NCI-H187 (cell line): ENCODE results near the gene C14orf180.
"Not testable (repeated sequence)": the region's sequence is repeated elsewhere in the genome, so short reads cannot be mapped to it uniquely, and the experiment has no call there.

Experiments
- DNase-seq, 2 experiments: peaks; one replicate each; lab custom pipeline; 2025; lab: John Stamatoyannopoulos, UW

Gene C14orf180

DNA sequence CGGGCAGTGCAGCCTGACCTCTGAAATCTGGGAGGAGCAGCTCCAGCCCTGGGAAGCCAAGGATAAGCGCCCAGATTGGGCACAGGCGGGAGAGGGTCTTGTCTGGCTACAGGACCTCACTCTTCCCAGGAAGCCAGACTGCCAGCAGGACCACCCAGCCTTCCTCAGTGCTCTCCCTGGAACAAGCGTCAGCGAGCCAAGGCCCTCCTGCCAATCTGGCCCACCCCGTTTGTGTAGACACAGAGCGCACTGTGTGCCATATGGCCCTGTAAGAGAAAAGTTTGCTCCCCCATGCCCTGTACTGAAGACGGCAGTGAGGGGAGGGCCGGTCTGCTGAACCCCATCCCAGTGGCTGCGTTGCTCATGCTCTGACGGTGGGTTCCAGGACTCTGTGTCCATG lies 1.2 kb upstream of the C14orf180 start:
- DNase-seq = no peak

DNA sequence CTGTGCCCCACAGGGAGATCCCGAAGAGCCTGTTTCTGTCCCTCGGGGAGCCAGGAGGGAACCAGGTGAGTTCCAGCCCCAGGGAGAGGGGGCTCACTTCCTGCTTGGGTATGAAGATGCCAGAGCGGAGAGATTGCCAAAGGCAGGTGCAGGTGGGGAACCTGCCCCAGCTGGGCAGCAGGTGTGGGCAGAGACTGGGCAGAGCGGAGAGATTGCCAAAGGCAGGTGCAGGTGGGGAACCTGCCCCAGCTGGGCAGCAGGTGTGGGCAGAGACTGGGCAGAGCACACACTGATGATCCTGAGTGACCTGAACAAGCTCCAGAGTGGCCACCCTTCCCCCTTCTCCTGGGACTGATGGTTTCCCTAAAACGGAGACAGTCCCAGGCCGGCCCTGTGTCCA lies 375 bp downstream of the C14orf180 start:
- DNase-seq = not testable (repeated sequence)

DNA sequence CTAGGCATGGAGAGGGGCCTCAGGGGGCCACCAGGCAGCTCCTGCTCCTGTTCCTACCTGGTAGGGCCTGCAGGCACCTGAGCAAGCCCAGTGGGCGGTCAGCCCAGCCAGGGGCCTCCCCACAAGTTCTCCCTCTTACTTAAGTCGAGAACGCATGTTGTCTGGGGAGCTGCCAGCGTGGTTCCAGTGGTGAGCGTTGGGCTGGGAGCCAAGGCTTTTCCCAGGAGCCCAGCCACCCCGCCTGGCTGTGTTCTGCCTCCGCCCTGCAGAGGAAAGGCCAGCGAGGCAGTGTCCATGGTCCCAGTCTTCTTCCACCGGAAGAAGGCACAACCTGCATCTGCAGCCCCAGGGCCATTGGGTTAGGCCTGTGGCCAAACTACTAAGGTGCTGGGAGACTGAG lies 1.4 kb downstream of the C14orf180 start:
- DNase-seq = no peak

DNA sequence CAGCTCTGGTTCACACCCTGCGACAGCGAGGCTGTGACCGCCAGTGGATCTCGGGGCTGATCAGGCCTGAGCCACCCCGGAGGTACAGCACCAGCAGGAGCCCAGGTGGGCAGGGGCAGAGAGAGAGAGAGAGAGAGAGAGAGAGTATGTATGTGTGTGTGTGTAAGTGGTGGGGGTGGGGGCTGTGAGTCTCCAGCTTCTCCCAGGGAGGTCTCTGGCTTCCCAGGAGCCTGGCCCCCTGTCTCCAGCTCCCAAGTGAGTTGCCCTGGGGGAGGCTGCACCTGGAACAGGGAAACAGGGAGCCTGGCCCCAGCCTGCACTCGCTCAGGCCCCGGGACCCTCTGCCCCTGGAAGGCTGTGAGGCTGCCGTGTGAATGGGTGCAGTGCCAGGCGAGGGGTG lies 2.0 kb downstream of the C14orf180 start:
- no peak for DNase-seq

DNA sequence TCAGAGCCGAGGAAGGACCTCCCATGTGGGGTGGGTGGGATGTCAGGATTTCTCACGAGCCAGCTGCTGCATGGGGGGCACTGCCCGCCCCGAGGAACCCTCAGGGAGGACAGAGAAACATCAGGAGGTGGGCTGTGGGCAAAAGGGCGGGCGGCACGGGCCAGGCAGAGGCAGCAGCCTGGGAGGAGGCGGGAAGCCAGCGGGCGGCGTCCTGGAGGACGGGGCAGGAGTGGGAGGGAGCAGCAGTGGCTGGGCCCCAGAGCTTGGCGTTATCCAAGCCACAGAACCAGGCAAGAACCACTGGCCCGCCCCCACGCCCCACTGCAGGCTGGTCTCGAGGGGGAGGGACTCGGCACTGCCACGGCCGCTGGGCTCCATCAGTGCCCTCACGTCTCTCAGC lies 2.4 kb downstream of the C14orf180 start:
- no peak for DNase-seq

DNA sequence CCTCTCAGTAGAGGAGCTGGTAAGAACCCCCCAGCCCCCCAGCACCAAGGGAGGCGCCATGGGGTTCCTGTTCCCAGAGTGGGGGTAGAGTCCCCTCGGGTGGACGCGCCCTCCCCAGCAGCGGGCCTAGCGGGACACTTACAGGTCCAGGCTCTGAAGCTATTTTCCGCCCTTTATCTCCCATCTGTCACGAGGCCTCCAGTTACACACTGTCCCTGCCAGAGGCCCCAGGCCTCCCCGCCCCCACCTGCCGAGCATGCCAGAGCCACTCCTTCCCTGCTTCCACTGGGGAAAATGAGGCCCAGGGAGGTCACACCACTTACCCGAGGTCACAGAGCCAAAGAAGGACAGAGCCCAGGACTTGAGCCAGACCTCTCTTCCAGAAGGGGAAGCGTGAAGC lies 3.1 kb downstream of the C14orf180 start:
- no peak for DNase-seq

DNA sequence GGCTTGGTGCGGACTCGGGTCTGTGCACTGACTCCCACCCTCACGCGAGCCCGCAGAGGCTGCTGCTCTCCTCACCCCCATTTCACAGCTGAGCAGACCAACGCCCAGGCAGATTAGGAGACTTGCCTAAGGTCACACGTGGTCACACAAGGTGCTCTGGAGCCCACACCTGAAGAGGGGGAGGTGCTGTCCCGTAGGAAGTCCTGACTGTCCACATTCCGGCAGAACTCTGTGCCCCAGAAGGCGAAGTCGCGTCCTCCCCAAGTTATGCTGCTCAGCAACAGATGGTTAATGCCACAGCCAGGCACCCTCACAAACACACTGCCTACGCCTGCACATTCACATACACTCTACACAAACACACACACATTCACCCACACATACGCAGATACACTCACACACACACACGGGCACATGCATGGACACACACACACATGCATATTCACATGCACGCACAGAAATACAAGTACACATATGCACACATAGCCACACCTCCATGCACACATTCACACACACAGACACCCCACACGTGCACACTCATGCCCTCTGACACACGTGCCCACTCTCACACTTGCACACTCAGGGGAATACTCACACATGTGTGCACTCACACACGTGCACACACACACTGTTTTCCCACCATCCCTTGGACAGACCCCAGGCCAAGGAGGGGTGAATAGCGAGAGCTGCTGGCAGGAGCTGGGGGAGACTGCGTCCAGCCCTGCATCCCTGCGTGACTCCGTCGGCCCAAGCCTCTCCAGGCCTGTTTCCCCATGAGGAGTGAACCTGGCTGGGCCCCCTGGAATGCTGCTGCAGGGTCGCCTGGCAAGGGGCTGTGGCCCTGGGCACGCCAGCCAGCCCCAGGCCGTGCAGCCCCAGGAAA lies 4.1 kb downstream of the C14orf180 start:
- DNase-seq = no peak

DNA sequence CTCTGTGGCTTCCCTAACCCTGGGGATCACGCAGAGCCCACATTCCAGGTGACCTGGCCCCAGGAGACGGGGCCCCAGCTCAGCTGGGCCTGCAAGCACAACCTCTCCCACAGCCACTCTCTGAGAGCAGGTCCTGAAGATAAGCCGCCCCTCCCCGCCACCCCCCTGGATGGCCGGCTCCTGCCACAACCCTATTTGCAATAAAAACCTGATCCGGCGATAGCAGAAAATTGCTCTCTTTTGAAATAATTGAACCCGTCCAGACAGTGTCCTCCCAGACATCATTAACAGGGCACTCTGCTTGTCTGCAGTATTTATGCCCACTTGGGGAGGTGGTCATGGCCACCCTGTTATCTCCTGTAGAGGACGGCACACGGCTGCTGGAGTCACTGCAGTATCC lies 5.0 kb downstream of the C14orf180 start:
- no peak for DNase-seq

DNA sequence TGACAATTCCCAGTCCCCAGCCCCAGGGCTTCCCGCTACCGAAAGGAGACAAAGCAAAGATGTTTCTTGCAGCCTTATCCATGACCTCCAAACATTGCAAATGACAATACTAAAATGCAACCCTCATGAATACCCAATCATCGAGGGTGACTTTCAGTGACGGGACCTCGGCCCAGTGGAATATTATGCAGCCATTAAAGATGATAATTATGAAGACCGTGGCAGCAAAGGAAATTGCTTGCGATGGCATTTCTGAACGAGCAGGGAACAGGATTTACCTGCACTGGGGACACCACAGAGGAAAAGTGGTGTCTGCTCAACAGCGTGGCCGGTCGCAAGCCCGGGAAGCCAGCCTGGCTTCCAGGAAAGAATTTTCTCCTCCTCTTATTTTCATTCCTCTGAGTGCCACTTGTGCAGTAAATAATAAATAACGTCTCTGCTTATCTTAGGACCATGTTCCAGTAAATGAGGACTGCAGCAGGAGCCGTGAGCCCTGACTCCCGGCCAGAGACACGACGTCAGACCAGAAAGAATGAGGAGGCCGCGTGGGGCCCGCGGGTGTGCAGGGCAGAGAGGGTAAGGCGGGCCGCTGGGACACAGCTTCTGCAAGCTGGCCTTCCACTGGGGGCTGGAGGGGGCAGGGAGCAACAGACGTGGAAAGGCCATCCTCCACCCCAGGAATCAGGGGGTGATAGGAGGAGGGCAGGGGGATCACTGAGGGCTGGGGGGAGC lies 6.6 kb downstream of the C14orf180 start:
- DNase-seq = no peak

DNA sequence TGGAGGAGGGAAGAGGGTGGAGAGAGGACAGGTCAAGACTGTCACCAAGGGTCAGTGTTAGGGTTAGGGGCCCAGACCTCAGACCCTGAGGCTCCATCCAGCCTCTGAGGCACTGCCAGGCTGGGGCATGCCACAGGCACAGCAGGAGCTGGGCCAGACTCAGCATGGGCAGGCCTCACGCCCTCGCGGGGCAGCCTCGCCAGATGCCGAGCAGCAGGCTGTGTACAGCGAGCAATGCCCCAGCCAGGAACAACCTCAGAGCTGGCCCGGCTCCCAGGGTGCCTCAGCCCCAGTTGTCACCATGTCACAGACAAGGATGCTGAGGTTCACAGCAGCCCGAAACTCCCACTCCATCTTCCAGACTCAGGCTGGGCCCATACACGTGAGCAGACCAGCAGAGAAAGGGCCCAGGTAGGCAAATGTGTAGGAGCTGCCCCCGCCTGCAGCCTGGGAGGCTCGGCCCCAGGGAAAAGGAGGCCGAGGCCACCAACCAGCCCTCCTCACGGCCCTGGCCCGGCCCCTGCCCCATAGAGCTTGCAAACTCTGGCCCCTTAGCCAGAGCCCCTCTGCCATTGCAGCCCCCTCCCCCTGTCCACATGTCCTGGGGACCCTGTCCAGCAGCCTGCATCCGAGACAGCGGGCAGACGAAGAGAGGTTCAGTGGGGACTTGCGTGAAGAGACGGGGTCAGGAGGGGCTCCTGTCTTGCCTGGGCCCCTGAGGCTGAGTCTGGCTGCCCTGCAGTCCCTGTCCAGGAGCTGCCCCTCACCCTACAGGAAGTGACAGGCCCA lies 7.5 kb downstream of the C14orf180 start:
- DNase-seq = no peak

DNA sequence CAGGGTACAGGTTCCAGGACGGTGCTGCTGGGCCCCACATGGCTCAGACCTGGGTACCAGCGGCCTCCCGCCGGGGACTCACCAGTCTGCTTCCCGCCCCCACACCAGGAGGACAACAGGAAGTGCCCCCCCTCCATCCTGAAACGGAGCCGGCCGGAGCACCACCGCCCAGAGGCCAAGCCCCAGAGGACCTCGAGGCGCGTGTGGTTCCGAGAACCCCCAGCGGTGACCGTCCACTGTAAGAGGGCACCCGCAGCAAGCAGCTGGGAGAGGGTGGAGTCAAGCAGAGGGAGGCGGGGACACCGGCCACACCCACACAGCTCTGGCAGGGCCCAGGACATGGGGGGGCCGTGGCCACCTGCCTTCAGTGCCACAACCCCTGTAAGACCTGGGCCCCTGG lies 8.1 kb downstream of the C14orf180 start:
- no peak for DNase-seq

DNA sequence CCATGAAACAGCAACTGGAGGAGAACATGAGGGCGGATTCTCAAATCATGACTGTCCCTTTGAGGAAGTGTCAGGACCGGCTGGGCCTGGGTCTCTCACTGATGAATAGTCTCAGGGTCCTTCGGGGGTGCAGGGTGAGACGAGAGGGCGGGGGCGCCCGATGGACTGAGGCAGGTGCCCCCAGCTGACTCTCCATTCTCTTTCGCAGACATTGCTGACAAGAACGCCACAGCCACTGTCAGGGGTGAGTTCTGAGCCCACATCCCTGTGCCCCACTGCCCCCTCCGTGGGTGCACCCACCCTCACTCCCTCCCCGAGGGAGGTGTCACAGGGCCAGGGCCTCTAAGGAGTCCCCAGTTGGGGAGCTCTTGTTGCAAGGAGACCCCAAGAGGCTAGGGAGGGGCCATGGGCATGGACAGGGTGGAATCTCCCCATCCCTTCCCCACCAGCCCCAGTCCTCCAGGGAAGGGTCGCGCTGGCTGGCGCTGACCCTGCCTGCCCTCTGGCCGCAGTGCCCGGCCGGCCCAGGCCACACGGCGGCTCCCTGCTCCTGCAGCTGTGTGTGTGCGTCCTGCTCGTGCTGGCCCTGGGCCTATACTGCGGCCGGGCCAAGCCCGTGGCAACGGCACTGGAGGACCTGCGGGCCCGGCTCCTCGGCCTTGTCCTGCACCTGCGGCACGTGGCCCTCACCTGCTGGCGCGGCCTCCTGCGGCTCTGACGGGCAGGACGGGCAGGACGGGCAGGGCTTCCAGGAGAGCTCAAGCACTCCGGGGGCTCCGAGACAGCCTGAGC lies 8.7 kb downstream of the C14orf180 start:
- DNase-seq = no peak

DNA sequence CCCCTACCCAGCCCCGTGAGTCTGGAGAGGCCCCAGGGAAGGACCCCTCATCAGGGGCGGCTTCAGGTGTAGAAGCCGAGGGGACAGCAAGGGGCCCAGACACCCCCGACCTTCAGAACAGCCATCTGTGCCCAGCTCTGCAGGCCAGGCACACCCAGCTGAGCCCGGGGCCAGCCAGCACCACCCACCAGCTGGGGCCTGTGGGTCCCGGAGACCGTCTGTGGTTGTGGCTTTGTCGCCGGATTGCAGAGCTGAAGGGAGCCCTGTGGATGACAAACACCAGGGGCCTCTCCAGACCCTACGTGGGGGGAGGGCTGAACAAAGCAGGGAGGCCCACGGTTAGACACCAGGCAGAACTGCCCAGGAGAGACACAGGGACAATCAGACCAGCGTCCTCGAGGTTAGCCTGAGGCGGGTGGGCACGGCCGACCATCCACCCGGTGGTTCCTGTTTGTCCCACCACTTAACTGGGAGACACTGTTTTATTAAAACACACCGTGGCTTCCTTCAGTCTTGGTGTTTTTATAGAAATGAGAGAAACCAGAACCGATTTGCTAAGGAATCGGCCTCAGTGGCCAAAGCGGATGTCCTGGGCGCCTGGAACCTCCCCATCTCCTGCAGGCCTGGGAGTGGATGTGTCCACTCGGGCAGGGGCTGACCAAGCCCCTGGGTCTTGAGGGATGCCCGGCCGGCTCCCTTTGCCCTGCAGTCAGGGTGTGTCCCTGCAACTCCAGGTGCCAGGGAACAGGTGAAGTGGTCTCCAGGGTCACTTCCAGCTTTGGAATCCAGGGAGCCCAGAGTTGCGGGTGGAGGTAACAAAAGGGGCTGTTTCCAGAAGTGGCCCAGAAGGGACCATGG lies 10.0 kb downstream of the C14orf180 start:
- DNase-seq = no peak

DNA sequence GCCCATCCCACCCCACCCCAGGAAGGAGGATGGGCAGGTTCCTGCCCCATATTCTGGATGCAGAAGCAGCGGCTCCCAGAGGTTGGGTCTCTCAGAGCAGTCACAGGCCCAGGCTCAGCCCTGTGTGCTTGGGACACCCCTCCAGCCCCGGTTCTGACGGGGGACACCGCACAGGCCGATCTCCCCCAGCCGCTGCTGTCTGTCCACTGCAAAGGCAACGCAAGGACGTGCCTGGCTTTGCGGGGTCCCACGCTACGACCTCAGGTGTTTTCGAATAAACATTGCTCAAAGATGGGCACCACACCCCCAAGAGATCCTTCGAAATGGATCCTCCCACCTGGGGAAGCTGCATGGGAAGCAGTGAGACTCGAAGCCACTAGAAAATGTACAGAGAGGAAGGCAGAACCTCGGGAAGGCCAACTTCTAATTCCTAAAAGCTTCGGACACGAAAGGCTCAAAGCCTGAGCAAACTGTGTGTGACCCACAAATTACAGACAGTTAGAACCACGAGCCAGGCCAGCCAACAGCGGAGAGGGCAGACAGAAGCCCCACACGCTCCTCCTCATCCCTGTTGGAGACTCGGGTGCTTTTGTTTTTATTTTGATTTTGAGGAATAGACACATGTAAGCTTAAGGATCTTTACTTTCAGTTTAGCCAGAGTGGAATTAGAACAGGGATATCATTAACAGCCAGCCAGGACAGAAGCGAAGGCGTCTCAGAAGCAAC lies 10.8 kb downstream of the C14orf180 start:
- DNase-seq = no peak

DNA sequence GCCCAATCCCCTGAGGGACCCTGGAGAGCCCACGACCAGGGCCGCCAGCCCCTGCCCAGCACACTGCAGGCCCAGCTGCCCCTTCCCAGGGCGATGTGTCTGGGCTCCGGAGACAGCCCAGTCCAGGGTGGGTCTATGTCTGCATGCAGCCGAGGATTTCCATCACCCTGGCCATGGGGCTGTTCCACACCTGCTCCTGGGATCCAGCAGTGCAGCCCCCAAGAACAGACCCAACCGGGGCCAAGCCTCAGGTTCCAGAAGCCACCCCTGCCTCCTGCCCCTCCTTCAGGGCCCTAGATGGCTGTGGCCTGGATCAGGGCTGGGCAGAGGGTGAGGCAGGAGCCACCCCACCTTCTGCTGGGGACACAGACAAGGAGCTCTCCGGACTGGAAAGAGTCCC lies 11.5 kb downstream of the C14orf180 start:
- no peak for DNase-seq

DNA sequence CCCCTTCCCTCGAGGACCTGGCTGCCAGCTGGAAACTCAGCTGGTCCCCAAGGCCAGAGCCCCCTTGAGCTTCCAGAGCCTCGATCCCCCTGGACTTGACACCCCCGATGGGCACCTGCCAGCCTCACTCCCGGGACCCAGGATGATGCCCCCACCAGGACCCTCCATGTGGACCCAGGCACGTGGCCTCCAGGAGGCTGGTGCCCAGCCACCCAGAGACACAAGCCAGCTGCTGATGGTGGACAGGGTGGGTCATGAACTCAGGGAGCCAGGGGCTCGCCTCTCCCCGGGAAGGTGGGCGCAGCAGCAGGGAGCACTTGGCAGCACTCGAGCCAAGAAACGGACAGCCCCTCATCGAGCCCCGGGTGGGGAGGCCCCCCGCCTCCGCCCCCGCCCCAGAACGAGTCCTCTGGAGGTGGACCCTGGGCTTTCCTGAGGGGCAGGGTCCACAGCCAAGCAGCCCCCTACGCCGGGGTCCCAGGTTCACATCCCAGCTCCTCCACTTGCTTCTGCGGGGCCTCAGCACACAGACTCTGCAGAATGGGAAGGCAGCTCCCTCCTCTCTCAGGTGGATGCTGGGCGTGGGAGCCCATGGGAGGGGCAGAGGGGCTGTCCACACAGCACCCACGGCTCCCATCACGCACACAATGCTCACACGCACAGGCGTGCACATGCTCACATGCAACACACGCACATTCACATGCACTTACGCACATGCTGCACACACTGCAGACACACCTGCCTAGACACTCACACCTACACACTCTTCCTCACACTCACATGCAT lies 12.1 kb downstream of the C14orf180 start:
- DNase-seq = no peak

DNA sequence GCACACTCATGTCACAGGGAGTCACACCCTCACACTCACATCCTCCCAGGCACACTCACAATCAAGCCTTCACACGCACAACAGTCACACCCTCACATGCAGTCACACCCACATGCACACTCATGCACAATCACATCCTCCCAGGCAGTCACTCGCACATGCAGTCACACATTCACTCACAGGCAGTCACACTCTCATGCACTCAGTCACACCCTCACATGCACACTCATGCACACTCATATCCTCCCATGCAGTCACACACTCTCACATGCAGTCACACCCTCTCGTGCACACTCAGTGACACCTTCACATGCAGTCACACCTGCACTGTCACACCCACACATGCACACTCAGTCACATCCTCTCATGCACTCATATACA lies 12.7 kb downstream of the C14orf180 start:
- no peak for DNase-seq

DNA sequence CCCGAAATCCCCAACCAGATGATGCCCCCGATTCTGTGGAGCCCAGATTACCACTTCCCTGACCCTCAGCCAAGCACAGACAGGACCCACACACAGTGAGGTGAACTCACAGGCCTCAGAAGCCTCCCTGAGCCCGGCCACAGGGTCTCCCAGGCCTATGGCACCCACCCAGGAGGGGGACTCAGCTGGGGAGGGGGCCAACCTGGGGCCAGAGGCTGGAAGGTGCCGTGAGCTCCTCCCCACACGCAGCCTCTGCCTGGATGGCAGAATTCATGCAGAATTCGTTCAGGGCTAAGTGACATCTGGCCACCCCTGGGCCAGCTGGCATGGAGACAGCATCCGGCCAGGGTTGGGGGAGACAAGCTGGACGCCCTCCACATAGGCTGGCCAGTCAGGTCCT lies 13.2 kb downstream of the C14orf180 start:
- no peak for DNase-seq

DNA sequence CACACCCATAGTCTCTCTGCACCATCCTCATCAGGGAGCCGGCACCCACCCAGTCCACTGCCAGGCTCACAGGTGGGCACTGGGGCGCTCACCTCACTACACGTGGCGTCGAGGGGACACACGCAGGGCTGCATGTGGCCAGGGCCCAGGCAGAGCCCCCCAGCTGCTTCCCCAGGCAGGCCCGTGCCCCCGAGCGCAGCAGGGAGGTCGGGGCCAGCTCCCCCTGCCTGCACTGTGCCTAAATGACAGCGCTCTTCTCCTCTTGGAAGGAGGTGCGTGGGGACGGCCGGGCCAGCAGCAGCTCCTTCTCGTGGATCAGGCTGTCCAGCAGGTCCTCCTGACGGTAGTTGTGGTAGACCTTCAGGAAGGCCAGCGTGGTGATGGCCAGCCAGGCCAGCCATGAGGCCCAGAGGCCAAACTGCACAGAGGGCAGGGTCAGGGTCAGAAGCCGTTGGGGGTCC lies 13.7 kb downstream of the C14orf180 start:
- DNase-seq = no peak
